ENCODE results near the gene TNFAIP2.
"Not testable (repeated sequence)": the region's sequence is repeated elsewhere in the genome, so short reads cannot be mapped to it uniquely, and the experiment has no call there.

Gene TNFAIP2

GRCh38 chr14:103107941-103108748, 15.1 kb upstream of the TNFAIP2 start:
- no peak for DNase-seq

DNA sequence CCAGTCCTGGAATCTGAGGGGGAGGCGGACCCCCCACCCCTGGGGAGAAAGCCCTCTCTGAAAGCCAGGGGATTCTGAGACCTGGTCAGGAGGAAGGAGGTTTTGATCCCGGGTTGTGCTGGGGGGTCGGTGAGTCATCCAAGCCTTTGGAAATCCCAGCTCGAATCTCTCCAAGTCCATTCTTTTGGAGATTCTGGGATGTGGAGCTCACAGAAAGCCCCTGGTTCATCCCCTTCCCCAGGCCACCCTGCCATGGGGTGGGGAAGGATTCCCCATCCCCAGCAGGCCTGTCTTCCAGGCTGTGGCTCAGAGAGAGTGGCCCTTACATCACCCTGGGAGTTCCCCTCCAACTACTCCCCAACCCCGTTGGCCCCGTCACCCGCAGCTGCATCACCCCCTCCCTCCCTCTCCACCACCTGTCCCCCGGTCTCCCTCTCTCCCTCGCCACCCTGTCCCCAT, 14.5 kb upstream of the TNFAIP2 start:
- DNase-seq: no peak

GRCh38 chr14:103109535-103110441, 13.5 kb upstream of the TNFAIP2 start:
- DNase-seq: no peak

GRCh38 chr14:103110681-103111231, 12.5 kb upstream of the TNFAIP2 start:
- DNase-seq: peak; percentile 39

GRCh38 chr14:103111232-103111868, 11.9 kb upstream of the TNFAIP2 start:
- DNase-seq: no peak

DNA sequence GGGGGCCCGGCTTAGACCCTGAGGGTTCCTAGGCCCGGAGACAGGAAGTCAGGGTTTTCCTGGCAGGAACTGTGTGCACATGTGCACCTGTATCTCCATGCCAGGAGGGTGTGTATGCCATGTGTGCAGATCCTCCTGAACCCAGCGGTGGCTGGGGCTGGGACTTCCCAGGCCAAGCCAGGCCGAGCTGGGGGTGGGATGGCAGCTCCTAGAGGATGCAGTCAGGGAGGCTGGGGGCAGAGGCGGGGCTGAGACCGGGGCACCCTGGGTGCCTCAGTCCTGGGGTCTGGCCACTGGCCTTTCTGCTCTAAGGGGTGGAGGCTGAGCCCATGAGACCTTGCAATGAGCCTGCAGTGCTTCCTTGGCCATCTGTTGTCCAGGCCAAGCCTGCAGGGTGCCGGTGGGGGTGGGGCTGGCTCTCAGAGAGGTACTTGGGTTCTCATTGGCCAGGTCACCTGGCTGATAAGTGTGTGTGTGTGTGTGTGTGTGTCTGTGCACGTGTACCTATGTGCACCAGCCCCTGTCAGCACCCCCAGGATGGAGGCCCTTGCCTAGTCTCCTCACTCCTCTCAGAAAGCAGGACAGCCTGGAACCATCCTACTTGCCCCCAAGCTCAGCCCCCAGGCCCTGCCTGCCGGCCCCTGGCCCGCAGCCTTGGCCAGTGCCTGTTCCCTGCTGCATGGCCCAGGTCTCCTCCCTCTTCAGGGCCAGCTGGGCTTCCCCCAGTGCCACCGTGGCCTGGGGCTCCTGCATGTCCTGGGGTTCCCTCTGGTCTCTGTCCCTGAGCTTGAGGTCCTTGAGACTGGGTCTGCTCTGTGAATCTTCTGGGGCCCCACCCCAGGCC, 10.6 kb upstream of the TNFAIP2 start:
- no peak for DNase-seq

- no peak for DNase-seq
Measured at GRCh38 chr14:103113303-103113702, 10.0 kb upstream of the TNFAIP2 start.

- no peak for DNase-seq
Measured at GRCh38 chr14:103113774-103114173, 9.5 kb upstream of the TNFAIP2 start.

DNA sequence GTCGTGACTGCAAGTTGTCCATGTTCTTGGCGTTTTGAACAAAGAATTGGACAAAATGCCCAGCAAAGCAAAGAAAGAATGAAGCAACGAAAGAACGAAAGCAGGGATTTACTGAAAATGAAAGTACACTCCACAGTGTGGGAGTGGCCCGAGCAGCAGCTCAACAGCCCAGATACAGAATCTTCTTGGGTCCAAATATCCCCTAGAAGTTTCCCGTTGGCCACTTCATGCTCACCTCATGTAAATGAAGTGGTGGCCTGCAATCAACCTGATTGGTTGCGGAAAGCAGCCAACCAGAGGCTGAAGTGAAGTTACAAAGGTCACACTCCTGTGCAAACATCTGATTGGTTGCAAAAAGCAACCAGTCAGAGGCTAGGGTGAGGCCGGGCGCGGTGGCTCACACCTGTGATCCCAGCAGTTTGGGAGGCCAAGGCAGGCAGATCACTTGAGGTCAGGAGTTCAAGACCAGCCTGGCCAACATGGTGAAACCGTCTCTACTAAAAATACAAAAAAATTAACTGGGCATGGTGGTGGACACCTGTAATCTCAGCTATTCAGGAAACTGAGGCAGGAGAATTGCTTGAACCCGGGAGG, 8.1 kb upstream of the TNFAIP2 start:
- not testable (repeated sequence) for DNase-seq

DNA sequence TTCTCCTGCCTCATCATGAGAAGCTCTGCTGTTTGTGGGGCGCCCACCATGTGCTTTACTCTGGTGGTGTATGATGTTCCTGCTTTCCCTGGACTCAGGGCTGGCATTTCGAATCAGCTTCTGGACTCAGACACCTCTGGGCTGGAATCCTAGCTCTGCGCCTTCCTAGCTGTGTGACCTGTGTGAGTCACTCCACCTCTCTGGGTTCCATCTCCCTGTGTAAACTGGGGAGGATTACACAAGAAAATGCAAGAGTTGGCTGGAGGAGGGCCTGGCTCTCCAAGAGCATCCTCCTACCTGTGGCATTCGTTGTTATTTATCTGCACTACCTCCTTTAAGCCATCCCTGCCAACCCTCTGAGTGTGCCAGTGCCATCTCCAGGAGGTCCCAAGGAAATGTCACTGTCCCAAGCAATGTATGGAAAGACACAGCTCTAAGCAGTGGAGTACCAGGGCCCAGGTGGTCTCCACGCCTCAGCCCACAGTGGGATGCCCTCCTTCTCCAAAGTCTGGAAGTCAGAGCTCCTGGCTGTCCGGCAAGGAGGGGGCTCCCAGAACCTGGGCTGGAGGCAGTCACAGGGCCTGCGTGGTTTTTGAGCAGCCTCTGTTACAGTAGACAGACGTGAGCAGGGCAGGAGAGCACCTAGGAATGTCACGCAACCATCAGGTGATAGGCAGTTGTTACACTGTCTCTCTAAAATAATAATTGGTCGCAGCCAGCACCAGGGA, 7.3 kb upstream of the TNFAIP2 start:
- no peak for DNase-seq

- no peak for DNase-seq
Measured at GRCh38 chr14:103116636-103117035, 6.6 kb upstream of the TNFAIP2 start.

DNA sequence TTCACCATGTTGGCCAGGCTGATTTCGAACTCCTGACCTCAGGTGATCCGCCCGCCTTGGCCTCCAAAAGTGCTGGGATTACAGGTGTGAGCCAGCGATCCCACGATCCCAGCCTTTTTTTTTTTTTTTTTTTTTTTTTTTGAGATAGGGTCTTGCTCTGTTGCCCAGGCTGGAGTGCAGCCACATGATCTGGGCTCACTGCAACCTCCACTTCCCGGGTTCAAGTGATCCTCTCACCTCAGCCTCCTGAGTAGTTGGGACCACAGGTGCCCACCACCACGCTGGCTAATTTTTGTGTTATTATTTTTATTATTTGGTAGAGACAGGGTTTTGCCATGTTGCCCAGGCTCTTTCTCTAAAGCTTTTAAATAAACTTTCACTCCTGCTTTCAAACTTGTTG, 5.8 kb upstream of the TNFAIP2 start:
- DNase-seq: not testable (repeated sequence)

DNA sequence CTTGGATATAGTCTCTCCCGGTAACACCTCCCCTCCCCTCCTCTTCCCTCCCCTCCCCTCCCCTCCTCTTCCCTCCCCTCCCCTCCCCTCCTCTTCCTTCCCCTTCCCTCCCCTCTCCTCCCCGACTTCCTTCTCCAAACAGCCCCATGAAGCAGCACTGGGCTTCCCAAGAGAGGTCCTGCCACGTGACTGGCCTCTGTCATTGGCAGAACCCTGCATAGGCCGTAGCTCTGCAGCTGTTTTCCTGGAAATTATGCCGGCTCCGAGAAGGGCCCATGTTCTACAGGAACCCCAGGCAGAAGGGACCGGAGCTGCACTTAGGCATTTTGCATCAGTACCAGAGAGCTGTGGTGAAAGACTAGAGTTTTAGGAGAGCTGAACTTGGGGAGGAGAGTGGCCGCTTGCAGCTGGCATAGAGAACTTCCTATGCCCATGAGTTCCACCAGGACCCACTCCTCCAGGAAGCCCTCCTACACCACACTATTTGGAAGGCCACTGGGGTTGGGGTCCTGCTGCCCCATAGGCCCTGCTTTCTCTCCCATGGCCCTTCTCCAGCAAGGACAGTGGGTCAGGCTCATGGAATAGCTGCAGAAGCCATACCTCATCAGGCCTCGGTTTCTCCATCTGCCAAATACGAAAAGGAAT, 5.1 kb upstream of the TNFAIP2 start:
- peak; percentile 18 for DNase-seq

- DNase-seq: no peak
Measured at GRCh38 chr14:103118663-103119404, 4.4 kb upstream of the TNFAIP2 start.

DNA sequence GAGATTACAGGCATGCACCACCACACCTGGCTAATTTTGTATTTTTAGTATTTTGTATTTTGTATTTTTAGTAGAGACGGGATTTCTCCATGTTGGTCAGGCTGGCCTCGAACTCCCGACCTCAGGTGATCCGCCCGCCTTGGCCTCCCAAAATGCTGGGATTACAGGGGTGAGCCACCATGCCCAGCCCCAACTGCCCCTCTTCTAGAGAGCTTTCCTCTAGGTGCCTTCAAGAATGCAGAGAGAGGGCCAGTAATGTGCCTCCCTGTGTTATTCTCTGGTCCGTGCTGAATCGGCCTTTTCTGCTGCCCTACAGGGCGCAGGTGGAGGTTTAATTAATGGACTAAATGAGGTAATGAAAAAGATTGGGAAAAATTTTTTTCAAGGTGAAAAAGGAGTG, 3.7 kb upstream of the TNFAIP2 start:
- not testable (repeated sequence) for DNase-seq

DNA sequence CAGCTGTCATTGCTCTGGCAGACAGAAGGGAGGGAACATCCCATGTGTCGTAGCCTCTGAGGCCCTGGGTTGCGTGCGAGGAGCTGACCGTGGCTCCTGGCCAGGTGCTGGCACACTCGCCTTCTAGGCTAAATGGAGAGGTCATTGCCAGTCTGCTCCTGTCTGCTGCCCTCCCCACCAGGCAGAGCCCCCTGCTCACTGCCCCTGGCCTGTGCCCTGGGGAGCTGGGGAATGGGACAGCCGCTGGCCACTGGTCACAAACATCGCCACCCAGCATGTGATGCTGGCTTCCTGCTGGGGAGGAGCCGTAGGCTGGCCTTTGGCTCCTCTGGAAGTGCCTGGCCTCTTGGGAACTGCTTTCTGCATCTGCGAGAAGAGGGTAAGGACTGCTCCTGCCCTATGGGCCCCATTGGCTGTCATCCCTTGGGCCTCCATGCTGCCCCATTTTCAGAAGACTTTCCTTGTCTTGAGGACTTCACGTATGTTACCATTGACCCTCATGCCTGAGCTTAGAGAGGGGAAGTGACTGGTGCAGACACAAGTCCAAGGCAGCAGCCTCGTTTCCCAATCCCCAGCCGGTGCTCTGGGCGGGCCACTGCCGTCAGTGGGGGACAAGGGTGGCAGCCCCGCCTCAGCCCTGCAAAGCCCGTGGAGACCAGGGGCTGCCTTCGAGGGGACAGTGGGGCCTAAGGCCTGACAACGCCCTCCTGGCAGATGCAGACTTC, 2.0 kb upstream of the TNFAIP2 start:
- DNase-seq: peak; percentile 43

DNA sequence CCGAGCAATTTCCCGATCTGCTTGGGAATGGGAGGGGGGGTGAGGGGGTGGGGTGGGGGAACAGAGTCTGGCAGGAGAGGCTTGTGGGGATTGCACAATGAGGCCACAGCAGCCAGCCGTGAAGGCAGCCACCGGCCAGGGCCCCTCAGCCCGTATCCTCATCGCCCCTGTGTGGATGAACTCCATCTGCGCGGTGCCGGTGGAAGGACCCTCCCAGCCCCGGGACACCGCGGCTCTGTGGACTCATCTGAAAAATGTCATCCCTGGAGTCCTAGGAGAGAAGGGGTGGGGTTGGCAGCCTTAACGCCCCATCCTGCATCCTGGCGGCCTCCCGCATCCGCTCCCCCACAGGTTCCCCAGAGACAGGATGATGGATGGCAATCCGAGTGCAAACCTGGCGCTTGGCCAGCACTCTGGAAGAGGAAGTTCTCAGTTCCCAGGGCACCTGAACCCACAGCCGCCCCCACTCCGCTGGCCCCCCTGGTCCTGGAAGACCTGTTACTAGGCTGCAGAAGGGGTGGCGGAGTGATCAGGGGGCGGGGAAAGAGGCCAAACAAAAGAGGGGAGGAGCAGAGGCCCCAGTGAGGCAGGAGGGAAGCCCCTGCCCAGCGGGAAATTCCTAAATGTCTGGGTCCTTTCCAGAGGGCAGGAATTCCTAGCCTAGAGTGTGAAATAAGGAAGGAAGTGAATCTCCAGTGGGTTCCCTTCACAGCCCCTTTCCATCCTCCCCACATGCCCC, 1.2 kb upstream of the TNFAIP2 start:
- peak; percentile 84 for DNase-seq

- no peak for DNase-seq
Measured at GRCh38 chr14:103122585-103122946, 695 bp upstream of the TNFAIP2 start.

All from NCI-H1092 (cell line).